HG03520 (cell line): Measurements from ENCODE around the gene DIPK1B.

Experiments
- ATAC-seq: cut with Tn5 transposase; IDR thresholded peaks from one replicate; pipeline ENCODE4 v1.9.1; 2021; ENCODE audit warnings: mild to moderate bottlenecking, moderate library complexity; ENCODE audit not compliant: unreplicated experiment

Gene DIPK1B

GRCh38 chr9:136711751-136712689 is at the start of gene DIPK1B:
DIPK1B (plus strand) TSS chr9:136712572; CDS start chr9:136712666, 94 bp downstream.
- no peak for ATAC-seq

- ATAC-seq = no peak
These were observed 49.5 kb upstream of the DIPK1B start, which contains the start of gene EGFL7 for GRCh38 chr9:136662656-136663581. EGFL7 (plus strand) TSS chr9:136662916; CDS start chr9:136668283, 5,367 bp downstream.

- no peak for ATAC-seq
These were observed 48.1 kb upstream of the DIPK1B start for GRCh38 chr9:136664000-136664915.

- no peak for ATAC-seq
These were observed 47.2 kb upstream of the DIPK1B start for GRCh38 chr9:136665111-136665703.

GRCh38 chr9:136665704-136666371 is 46.5 kb upstream of the DIPK1B start:
- ATAC-seq = no peak

- ATAC-seq = no peak
These were observed 45.8 kb upstream of the DIPK1B start for GRCh38 chr9:136666372-136667213.

- no peak for ATAC-seq
These were observed 45.0 kb upstream of the DIPK1B start for GRCh38 chr9:136667214-136667939.

- no peak for ATAC-seq
These were observed 44.2 kb upstream of the DIPK1B start for GRCh38 chr9:136667940-136668760.

- ATAC-seq = no peak
These were observed 43.2 kb upstream of the DIPK1B start for GRCh38 chr9:136668983-136669790.

- ATAC-seq = no peak
These were observed 42.4 kb upstream of the DIPK1B start for GRCh38 chr9:136669791-136670464.

- no peak for ATAC-seq
These were observed 41.7 kb upstream of the DIPK1B start for GRCh38 chr9:136670576-136671253.

GRCh38 chr9:136671254-136671614 is 41.1 kb upstream of the DIPK1B start:
- ATAC-seq = no peak

- ATAC-seq = no peak
These were observed 40.5 kb upstream of the DIPK1B start for GRCh38 chr9:136671646-136672430.

GRCh38 chr9:136672431-136673087 is 39.8 kb upstream of the DIPK1B start:
- ATAC-seq = no peak
